Esophagus mucosa (tissue), 1 donor: Measurements from ENCODE around the gene SNRNP25. TPM values are rescaled to one million over a fixed set of nuclear protein-coding genes. Genes with fewer than 3 reads are reported as not detected.

Source experiments
- ATAC-seq: fragments of 200-7000 bp; cut with Tn5 transposase; one replicate; pipeline ENCODE4 v1.9.1; 2020
- total RNA-seq: library from RNA; stranded (reverse); gene quantifications from one replicate; pipeline ENCODE4 v1.2.4, GENCODE V29; 2023
- donor health status: DM: yes; HTN: yes; CAD: no.

SNRNP25 gene
- total RNA-seq, 1 donor from 2014 or later = 18.8 TPM

- ATAC-seq = no peak
Measured at GRCh38 chr16:104928-105327, 51.3 kb downstream of the SNRNP25 start.

GRCh38 chr16:105521-105920 lies 51.9 kb downstream of the SNRNP25 start:
- no peak for ATAC-seq

GRCh38 chr16:106623-107324 lies 53.1 kb downstream of the SNRNP25 start:
- ATAC-seq = peak; percentile 54

Other genes with a start within 250 kb of the SNRNP25 start
- gene POLR3K, start 220 bp upstream of the SNRNP25 start, total RNA-seq = 9.5 TPM
- 21.8 TPM for gene RHBDF1, start 18.8 kb downstream of the SNRNP25 start, total RNA-seq
- 46.5 TPM for gene MPG, start 24.4 kb downstream of the SNRNP25 start, total RNA-seq
- gene NPRL3, start 84.8 kb downstream of the SNRNP25 start, total RNA-seq = 20.5 TPM
- not detected for gene HBZ, start 98.8 kb downstream of the SNRNP25 start, total RNA-seq
- not detected for gene HBM, start 112.2 kb downstream of the SNRNP25 start, total RNA-seq
- 8.2 TPM for gene HBA2, start 119.0 kb downstream of the SNRNP25 start, total RNA-seq
- gene HBA1, start 122.9 kb downstream of the SNRNP25 start, total RNA-seq = 7.9 TPM
- not detected for gene HBQ1, start 126.6 kb downstream of the SNRNP25 start, total RNA-seq
- gene LUC7L, start 175.6 kb downstream of the SNRNP25 start, total RNA-seq = 23.3 TPM
- gene FAM234A, start 181.0 kb downstream of the SNRNP25 start, total RNA-seq = 56.4 TPM
- gene RGS11, start 222.1 kb downstream of the SNRNP25 start, total RNA-seq = 0.92 TPM
- gene ARHGDIG, start 226.8 kb downstream of the SNRNP25 start, total RNA-seq = not detected
- gene PDIA2, start 229.3 kb downstream of the SNRNP25 start, total RNA-seq = not detected